NCI-H226 (cell line): ENCODE results near the gene IGSF22.

Experiments
- DNase-seq: peaks from one replicate; pipeline ENCODE4 v3.0.0-alpha.2; 2015

Gene IGSF22

GRCh38 chr11:18726040-18726439 lies at the start of gene IGSF22:
Gene IGSF22 (minus strand): TSS chr11:18726188. CDS start chr11:18724236, 1,952 bp downstream.
- no peak for DNase-seq

GRCh38 chr11:18774801-18775200 lies 48.8 kb upstream of the IGSF22 start:
- no peak for DNase-seq

GRCh38 chr11:18773681-18774080 lies 47.7 kb upstream of the IGSF22 start:
- no peak for DNase-seq

- DNase-seq: no peak
Measured at GRCh38 chr11:18773104-18773503, 47.1 kb upstream of the IGSF22 start.

GRCh38 chr11:18772211-18772610 lies 46.2 kb upstream of the IGSF22 start:
- DNase-seq: no peak

- DNase-seq: no peak
Measured at GRCh38 chr11:18771266-18772035, 45.5 kb upstream of the IGSF22 start.

- DNase-seq: no peak
Measured at GRCh38 chr11:18770479-18771125, 44.6 kb upstream of the IGSF22 start.

- no peak for DNase-seq
Measured at GRCh38 chr11:18769802-18770456, 43.9 kb upstream of the IGSF22 start.

- no peak for DNase-seq
Measured at GRCh38 chr11:18768978-18769377, 43.0 kb upstream of the IGSF22 start.

- no peak for DNase-seq
Measured at GRCh38 chr11:18768472-18768901, 42.5 kb upstream of the IGSF22 start.

GRCh38 chr11:18766015-18766414 lies 40.0 kb upstream of the IGSF22 start:
- DNase-seq: no peak

GRCh38 chr11:18765554-18765953 lies 39.6 kb upstream of the IGSF22 start:
- DNase-seq: no peak

GRCh38 chr11:18761741-18762140 lies 35.8 kb upstream of the IGSF22 start:
- DNase-seq: no peak

GRCh38 chr11:18761144-18761543 lies 35.2 kb upstream of the IGSF22 start:
- no peak for DNase-seq

GRCh38 chr11:18757811-18758210 lies 31.8 kb upstream of the IGSF22 start:
- DNase-seq: no peak

- no peak for DNase-seq
Measured at GRCh38 chr11:18756889-18757288, 30.9 kb upstream of the IGSF22 start.

- DNase-seq: no peak
Measured at GRCh38 chr11:18754308-18754707, 28.3 kb upstream of the IGSF22 start.

GRCh38 chr11:18752502-18752901 lies 26.5 kb upstream of the IGSF22 start:
- no peak for DNase-seq

- DNase-seq: no peak
Measured at GRCh38 chr11:18750944-18751343, 25.0 kb upstream of the IGSF22 start.

- DNase-seq: peak; percentile 68
Measured at GRCh38 chr11:18749681-18750319, 23.8 kb upstream of the IGSF22 start.

- no peak for DNase-seq
Measured at GRCh38 chr11:18748766-18749365, 22.9 kb upstream of the IGSF22 start.

GRCh38 chr11:18745251-18745650 lies 19.3 kb upstream of the IGSF22 start:
- no peak for DNase-seq

GRCh38 chr11:18743900-18744514 lies 18.0 kb upstream of the IGSF22 start:
- DNase-seq: no peak
